HG02610 (cell line): Measurements from ENCODE around the gene RHEX.
"Not testable (repeated sequence)": the region's sequence is repeated elsewhere in the genome, so short reads cannot be mapped to it uniquely, and the experiment has no call there.

Experiments used
- ATAC-seq: cut with Tn5 transposase; IDR thresholded peaks from one replicate; pipeline ENCODE4 v1.9.1; 2021; ENCODE audit warnings: mild to moderate bottlenecking, moderate library complexity; ENCODE audit not compliant: unreplicated experiment

The RHEX gene

DNA sequence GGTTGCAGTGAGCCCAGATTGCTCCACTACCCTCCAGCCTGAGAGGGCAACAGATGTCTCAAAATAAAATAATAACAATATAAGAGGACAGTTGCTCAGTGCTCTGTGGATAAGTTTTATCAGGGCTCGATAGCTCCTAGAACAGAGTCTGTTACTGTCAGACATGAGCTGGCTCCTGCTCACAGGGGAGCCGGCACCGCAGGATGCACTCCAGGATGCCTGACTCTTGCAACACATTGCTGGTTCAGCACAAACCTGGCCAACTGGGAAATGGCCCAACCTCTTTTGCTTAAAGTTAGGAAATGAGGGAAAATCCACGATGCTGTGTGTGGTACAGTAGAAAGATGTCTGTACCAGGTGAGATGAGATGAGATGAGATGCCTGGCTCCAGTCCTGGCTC lies 23.5 kb upstream of the RHEX start:
- no peak for ATAC-seq

DNA sequence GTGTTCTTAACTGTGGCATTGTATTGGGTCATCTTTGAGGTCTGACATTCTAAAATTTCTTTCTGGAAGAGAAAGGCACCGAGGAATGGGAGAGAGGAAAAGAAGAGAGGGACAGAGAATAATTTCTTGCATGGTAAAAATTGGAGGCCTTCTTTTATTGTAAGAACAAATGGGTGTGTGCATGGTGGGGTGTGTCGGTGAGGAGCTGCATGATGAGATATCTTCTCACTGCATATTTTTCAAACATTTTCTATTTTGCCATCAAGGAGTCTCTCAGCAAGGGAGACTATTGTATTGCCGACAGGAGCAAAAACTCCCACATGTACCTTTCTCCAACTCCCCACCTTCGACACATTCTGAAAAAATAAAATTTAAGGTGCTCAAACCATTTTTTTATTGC lies 22.8 kb upstream of the RHEX start:
- no peak for ATAC-seq

DNA sequence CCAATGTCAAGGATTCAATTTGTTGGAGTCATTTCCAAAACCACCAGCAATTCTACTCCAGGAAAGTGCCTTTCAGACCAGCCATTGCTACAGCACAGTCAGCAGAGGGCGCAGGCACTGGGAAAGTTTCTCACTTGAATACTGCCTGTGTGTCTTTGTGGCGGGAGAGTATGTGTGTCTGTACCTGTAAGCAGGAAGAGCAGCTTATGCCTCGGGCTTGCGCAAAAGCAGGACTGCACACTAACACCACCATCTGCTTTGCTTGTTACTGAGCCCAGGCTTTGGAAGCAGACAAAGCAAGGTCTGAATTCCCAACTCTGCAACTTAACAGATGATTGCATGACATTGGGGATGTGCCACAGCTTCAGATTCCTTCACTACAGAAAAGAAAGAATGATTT lies 22.3 kb upstream of the RHEX start:
- ATAC-seq, result peak; percentile 74

DNA sequence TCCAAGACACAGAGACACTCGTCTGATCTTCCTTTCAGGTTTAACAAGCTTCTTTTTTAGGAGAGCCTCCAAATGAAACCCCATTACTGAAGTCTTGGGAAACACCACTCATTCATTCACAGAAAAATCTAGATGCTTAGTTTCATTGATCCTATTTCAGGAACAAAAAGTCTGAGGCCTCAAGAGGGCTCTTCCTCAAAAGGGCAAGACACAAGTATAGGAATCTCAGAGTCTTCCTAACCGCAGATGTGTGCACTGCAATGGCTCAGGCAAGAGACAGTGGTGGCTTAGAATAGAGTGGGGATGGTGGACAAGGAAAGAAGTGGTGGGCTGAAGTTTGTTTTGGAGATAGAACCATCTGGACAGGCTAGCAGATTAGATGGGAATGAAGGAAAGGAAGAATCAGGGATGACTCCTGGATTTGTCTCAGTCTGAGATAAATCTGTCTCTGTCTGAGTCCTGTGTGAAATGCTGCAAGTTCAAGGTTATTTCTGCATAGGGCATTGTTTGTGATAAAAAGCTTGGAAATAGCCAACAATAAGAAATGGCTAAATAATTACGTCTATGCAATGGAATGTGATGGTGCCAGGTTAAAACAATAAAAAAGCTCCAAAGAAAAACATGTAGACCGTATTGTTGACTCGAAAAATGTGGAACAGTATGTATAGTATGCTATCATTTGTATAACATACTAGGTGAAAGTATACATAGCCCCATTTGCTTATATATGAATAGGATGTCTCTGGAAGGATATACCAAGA lies 20.4 kb upstream of the RHEX start:
- ATAC-seq, result no peak

DNA sequence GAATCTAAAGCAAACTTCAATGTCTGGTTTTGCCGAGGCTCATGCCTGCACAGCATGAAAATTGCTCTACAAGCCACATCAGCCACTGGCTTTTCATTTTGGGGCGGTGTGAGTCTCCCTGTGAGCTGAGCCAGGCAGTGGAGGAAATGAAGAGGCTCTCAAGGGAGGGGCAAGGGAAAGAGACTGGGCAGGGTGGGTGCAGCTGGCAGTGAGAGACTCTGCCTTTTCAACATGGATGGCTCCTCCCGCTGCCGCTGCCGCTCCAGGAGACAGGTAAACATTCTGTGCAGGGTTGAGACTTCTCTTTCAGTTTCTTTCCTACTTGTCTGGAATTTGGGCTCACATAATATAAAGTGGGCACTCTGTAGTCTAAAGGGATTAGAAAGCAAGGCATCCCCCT lies 17.9 kb upstream of the RHEX start:
- ATAC-seq, result no peak

DNA sequence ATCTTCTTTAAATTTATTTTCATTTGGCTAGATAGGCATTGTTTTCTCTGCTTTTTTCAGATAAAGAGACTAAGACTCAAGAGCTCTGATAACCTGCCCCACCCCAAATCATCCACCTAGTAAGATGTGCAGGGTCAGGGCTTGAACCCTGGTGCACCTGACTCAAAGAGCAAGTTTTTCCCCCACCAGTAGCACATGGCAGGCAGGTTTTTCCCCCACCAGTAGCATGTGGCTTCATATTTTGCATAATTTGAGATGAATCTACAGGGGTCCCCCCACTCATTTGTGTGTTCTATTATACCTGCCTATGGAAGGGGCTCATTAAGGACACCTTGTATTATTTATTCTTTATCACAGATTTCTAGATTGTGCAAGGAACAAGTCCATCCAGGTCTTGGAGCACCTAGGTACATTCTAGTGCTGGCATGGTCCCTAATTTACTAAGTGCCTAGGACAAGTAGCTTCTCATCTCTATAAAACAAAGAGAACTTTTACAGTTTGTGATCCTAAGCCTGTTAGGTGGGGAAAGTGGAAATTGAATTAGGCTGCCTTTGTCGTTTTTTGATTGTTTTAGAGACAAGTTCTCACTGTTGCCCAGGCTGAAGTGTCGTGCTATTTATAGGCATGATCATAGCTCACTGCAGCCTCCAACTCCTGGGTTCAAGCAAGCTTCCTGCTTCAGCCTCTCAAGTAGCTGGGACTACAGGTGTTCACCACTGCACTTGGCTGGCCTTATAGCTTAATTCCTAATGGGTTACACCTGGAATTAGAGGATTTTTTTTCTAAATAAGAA lies 16.1 kb upstream of the RHEX start:
- ATAC-seq, result peak; percentile 63

DNA sequence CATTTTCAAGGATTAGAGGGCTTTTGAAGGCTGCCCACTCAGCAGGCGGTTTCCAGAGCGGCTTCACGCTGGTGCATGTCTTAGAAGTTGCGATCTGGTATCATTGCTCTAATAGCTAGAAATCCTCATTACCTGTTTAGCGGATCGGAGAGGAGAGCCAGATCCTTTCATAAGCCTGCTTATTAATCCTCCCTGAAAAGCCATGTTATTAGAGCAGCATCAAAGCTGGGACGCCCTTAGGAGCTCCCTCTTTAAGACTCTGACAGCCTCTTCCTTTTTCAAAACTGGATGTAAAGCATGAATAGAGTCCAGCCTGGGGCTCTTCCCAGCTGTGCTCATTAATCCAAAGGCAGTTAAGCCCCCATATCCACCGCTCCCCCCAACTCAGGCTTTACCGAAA lies 15.4 kb upstream of the RHEX start:
- no peak for ATAC-seq

DNA sequence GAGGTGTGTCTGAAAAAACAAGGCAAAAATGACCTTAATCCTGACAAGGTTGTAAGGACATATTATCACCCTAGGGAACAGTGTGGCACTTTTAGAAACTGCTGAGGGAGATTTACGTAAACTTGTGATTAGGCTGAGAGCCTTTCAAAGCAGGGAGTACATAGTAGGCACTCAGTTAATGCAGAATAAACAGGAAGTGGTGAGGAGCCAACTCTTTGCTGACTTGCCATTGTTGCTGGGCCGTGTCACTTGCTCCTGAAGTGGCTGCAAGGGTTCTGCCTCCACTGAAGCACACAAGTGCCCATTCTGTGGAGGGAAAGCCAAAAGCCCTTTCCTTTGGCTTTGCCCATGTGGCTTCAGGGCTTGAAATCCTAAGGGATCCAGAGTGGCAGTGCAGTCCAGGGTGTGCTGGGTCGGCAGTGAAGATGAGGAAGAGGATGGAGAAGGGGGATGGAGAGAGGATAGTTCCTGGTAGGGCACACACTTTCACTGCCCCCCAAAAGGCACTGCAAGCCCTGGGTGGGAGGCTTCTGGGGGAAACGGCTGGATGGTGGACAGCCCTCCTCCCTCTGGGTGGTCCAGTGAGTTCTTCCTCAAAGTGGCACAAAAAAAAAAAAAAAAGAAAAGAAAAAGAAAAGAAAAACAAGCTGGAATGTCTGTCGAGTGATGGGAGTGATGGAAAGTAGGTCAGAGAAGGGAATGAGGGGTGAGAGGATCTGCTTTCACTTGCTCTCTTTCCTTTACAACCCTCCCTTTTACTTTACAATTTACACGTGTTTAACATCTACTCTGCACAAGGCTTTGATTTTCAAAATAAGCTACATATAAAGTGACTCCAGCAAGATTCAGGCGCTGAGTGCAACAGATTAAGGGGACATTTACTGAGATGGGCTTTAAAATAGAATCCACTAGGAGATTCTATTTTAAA lies 13.7 kb upstream of the RHEX start:
- no peak for ATAC-seq

DNA sequence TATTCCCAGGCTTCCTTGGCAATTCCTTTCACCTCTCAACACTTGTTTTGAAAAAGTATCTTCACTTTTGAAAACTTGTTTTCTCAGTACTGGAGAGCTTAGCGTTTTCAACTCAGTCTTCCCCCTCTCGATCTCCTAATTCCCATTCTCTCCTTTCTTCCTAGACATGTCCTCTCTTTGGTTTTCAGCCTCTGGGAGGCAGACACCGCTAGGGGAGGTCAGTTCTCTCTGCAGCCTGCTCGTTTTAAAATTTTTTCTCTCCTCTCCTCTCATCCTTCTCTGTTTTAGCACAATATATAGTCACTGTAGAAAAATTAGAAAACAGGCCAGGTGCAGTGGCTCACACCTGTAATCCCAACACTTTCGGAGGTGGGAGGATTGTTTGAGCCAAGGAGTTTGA lies 12.6 kb upstream of the RHEX start:
- no peak for ATAC-seq

DNA sequence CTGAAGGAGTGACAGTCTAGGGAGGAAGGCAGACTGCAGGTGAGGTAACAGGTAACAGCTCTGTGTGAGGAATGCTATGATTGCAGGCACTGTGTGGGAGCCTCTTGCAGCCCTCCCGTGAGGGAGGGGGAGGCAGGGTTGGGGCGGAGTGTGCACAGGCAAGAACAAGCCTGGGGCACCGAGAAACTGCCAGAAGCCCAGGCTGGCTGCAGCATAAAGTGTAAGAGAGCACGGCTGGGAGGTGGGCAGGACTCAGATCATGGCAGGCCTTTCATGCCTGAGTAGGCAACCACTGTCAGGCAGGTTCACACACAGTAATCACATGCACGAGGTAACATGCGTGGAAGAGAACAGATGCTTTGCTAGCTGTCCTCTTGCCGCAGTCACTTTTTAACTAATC lies 11.3 kb upstream of the RHEX start:
- ATAC-seq, result peak; percentile 55

DNA sequence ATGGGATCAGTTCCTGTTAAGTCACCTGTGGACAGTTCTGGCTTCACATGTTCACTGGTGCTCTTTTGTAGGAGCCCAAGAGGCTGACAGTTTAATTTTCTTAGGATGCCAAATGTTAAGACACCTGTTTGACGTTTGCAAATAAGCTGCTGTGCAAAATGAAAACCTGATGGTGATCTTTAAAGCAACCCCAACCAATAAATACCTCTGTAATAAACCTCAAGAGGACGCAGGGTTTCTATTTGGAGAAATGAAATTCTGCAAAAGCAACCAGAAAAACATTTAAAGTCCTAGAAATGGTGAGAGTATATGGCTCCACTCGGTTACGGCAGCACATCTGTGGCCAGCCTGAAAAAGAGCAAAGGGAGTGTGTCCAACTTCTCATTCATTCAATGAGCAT lies 5.7 kb upstream of the RHEX start:
- ATAC-seq, result no peak

DNA sequence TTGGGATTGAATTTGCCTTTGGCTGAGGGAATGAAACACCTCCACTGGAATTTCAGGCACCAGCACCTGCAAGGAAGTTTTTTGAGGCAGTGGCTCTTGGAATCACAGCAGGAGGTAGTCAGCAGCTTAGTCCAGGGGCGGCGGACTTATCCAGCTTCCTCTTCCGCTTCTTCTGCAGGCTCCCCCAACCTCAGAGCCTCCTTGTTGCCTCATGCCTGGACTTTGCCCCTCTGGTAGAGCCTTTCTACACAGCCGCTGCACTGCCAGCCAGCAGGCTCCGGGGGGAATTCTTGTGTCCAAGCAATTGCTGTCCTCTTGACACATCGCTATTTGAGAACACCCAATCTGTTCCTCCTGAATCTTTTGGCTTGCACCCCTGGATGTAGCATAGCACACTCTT lies 4.4 kb upstream of the RHEX start:
- no peak for ATAC-seq

DNA sequence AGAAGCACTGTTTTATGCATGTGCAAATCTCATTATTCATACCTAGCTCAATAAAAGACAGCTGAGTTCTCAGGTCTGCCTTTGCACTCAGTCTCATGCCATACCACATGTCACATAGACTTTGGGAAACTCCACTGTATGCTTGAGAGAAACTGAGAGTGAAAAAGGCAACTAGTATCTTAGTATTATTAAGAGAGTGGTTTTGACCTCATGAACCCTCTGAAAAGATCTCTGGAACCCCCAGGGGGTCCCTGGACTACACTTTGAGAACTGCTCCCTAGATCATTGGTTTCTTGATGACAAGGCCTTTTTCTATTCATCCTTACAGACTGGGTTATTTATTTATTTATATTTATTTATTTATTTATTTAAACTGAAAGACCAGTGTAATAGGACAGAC lies 3.7 kb upstream of the RHEX start:
- ATAC-seq, result peak; percentile 47

DNA sequence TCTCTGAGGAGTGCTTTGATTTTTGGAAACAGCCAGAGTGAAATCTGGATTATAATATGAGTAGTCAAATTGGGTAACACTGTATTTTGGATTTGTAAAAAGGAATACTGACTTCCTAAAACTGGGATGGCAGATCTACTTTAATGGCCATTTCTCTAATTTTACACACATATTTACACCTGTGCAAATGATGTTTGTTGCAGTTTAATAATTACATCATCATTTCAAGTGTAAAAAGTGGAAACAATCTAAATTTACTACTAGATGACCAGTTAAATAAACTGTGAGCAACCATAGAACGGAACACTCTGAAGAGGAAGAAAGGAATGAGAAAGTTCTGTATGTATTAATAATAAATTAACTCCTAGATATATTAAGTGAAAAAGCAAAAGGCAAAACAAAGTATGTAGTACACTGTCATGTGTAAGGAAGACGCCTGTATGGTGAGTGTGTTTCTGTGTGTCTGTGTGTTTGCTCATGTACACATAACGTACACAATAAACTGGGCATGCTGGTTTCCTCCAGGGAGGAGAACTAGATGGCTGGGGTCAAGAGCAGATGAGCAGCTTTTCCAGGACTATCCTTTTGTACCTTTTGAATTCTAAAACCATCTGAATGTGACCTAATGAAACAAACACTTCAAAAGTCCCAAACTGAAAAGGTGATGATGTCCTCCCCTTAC lies 2.9 kb upstream of the RHEX start:
- no peak for ATAC-seq

DNA sequence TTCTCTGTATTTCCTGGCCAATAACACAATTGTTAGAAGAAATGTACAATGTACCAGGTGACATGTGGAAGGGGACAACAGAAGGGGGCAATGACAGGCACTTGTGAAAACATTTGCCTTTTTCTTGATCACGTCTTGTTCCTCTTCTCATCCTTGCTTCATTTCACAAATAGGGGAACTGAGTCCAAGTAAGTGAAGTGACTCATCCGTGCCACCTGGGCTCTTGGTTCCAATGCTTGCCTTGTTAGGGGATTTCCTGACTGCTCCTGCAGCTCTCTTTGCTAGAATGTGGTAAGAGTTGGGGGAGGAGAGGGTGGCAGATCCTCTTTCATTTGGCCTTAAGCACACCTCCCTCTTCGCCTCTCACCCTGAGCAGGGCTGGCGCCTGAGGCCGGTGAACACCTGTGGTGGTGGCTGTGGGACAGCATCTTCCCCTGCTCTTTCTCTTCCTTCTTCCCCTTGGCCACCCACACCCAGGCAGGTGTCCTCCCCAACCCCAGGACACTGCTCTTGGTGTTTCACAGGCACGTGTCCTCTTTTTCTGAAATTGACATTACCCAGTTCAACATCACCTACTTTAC lies 2.2 kb upstream of the RHEX start:
- ATAC-seq, result peak; percentile 83

DNA sequence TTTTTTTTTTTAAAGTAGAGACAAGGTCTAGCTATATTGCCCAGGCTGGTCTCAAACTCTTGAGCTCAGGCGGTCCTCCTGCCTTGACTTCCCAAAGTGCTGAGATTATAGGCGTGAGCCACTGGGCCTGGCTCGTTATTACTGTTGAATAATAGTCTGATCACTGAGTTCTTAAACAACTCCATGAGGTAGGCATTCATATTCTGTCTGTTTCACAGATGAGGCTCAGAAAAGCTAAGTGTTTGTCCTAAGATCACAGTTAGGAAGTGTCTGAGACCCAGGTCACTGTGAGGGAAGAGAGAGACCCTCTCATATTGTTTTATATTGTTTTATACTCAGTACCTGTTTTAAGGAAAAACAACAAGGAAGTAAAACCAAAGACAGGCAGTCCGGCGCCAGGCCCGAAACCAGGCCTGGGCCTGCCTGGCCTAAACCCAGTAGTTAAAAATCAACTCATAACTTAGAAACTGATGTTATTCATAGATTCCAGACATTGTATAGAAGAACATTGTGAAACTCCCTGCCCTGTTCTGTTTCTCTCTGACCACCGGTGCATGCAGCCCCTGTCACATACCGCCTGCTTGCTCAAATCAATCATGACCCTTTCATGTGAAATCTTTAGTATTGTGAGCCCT lies 625 bp upstream of the RHEX start:
- ATAC-seq, result not testable (repeated sequence)

DNA sequence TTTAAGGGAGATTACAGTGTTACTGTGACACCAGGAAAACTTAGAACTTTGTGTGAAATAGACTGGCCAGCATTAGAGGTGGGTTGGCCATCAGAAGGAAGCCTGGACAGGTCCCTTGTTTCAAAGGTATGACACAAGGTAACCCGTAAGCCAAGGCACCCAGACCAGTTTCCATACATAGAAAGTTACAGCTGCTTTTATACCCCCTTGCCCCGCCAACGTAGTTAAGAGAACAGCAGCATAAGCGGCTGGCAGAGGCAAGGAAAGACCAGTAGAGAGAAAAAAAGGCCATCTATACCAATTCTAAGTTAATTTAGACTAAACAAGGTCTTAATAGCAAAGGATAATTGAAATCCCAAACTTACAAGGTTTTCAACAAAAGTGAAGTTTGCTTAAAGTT lies 643 bp downstream of the RHEX start:
- ATAC-seq, result not testable (repeated sequence)

DNA sequence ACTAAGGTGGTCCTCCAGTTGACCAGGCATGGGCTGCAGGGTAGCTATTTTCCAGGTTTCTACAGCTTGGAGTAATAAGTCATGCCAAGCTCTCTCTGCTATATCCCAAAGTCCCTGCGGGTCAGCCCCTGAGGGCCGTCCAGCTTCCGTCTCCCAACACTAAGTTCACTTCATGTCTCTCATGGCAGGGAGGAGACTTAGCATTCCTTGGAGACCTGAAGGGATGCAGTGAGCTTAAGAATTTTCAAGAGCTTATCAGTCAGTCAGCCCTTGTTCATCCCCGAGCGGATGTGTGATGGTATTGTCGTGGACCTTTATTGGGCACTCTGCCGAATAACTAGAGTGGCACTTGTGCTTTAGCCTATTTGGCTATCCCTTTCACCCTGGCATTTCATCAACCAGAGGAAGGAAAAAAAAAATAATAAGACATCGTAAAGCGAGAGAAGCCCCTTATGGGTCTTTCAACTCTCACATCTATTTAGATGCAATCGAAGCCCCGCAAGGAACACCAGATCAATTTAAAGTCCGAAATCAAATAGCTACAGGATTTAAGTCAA lies 2.2 kb downstream of the RHEX start:
- not testable (repeated sequence) for ATAC-seq

DNA sequence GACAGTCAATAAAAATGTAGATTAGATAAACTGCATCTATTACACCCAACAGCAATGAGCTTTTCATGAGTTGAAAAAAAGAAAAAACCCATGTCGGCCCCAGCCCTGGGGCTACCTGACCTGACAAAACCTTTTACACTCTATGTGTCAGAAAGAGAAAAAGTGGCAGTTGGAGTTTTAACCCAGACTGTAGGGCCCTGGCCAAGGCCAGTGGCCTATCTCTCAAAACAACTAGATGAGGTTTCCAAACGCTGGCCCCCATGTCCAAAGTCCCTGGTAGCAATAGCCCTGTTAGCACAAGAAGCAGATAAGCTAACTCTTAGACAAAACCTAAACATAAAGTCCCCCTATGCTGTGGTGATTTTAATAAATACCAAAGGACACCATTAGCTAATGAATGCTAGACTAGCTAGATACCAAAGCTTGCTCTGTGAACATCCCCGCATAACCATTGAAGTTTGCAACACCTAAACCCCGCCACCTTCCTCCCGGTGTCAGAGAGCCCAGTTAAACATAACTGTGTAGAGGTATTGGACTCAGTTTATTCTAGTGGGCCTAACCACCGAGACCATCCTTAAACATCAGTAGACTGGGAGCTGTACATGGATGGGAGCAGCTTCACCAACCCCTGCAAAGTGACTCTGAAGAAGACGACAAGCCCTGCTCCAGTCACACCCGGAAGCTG lies 2.8 kb downstream of the RHEX start:
- not testable (repeated sequence) for ATAC-seq
